HepG2 (cell line): Measurements from ENCODE around the gene HOXC4. TPM values are rescaled to one million over a fixed set of nuclear protein-coding genes. Genes with fewer than 3 reads are reported as not detected.

ENCODE experiments used
- ATAC-seq: fragments of 200-7000 bp; cut with Tn5 transposase; 3 replicates; pipeline ENCODE4 v1.9.1; 2020; ENCODE audit warnings: mild to moderate bottlenecking, moderate library complexity
- BruUV-seq: library from RNA; stranded (reverse); fragments of 400-500 nt; replicated peaks from 2 replicates; lab custom pipeline; 2021; lab: Mats Ljungman, UMichigan
- CTCF ChIA-PET: fragments of 300-600 bp; formaldehyde crosslinking; extraction: SDS; loops from one replicate; lab custom pipeline; 2021; ENCODE audit warnings: low total read pairs, inconsistent platforms, low intra/inter-chr PET ratio; lab: Yijun Ruan, JAX
- POLR2A ChIA-PET: fragments of 350-600 bp; sonication (Branson Sonifier 250); formaldehyde crosslinking; loops from one replicate; lab custom pipeline; 2020; ENCODE audit warnings: antibody characterized with exemption, inconsistent platforms; lab: Yijun Ruan, JAX
- DNase-seq: peaks from one replicate; pipeline ENCODE4 v3.0.0-alpha.2; 2015; ENCODE audit warnings: low spot score
- FAIRE-seq: peaks from 3 replicates; lab custom pipeline; 2011; peaks lifted over from hg19 to GRCh38; lab: Jason Lieb, UNC
- H2AFZ ChIP-seq: one replicate; pipeline ENCODE4 v1.6.1; 2011; ENCODE audit warnings: low read length, inconsistent platforms
- H3K27ac ChIP-seq: fragments of 300-600 bp; 3 replicates; pipeline ENCODE4 v1.8.0; 2011; ENCODE audit warnings: mixed run types, mild to moderate bottlenecking, mixed read lengths, low read length, inconsistent platforms; ENCODE audit not compliant: insufficient read depth; ENCODE audit errors: extremely low read length
- H3K27me3 ChIP-seq, 2 experiments: fragments of 200-600 bp in 1 of 2; 2 replicates in 1 of 2; 3 replicates in 1 of 2; pipeline versions ENCODE4 v1.6.0 to v1.8.0; 2011; ENCODE audit warnings: low read length in 2 of 2, mild to moderate bottlenecking in 2 of 2, moderate library complexity in 2 of 2, inconsistent platforms in 1 of 2; ENCODE audit not compliant: insufficient read depth in 2 of 2, control insufficient read depth in 1 of 2
- H3K36me3 ChIP-seq, 2 experiments: fragments of 200-600 bp in 1 of 2; replicated peaks in 1 of 2; 2 replicates in 1 of 2; 3 replicates in 1 of 2; pipeline versions ENCODE4 v1.5.1 to v1.8.0; 2011; ENCODE audit warnings: low read length in 2 of 2, inconsistent platforms in 1 of 2; ENCODE audit not compliant: insufficient read depth in 2 of 2, control insufficient read depth in 1 of 2
- H3K4me1 ChIP-seq: 2 replicates; pipeline ENCODE4 v1.5.1; 2012; ENCODE audit warnings: low read length, inconsistent platforms; ENCODE audit not compliant: insufficient read depth
- H3K4me2 ChIP-seq: 2 replicates; pipeline ENCODE4 v1.6.0; 2011; ENCODE audit warnings: low read depth, low read length, inconsistent platforms
- H3K4me3 ChIP-seq, 3 experiments: fragments of 200-600 bp in 1 of 3; sonication (generic), shearing (Covaris generic) in 1 of 3; replicated peaks in 1 of 3; 2 replicates each; pipeline ENCODE4 v1.5.1; 2011 to 2016; ENCODE audit warnings: low read length in 3 of 3, inconsistent platforms in 2 of 3, low read depth in 2 of 3, mild to moderate bottlenecking in 2 of 3, control low read depth in 1 of 3, mixed read lengths in 1 of 3; ENCODE audit not compliant: insufficient read depth in 1 of 3
- H3K79me2 ChIP-seq: one replicate; pipeline ENCODE4 v1.6.1; 2011; ENCODE audit warnings: low read length, inconsistent platforms; ENCODE audit not compliant: insufficient read depth
- H3K9ac ChIP-seq: 2 replicates; pipeline ENCODE4 v1.6.0; 2011; ENCODE audit warnings: mild to moderate bottlenecking, low read depth, low read length, inconsistent platforms; ENCODE audit not compliant: insufficient read depth
- H3K9me3 ChIP-seq: 2 replicates; pipeline ENCODE4 v1.5.1; 2012; ENCODE audit warnings: mild to moderate bottlenecking, low read length
- H4K20me1 ChIP-seq: 2 replicates; pipeline ENCODE4 v1.6.0; 2011; ENCODE audit warnings: inconsistent platforms, mild to moderate bottlenecking, low read length, moderate library complexity; ENCODE audit not compliant: insufficient read depth
- ELF4 ChIP-seq: sonication (generic); formaldehyde crosslinking; IDR thresholded peaks from 2 replicates; pipeline ENCODE4 v1.5.0; 2020; ENCODE audit warnings: missing genetic modification reagents, mild to moderate bottlenecking, moderate library complexity, borderline replicate concordance
- FOSL1 ChIP-seq: sonication (generic); formaldehyde crosslinking; IDR thresholded peaks from 2 replicates; pipeline ENCODE4 v1.9.0; 2021; ENCODE audit warnings: missing genetic modification reagents, borderline replicate concordance
- HMGXB4 ChIP-seq, 2 experiments: sonication (generic) in 1 of 2; formaldehyde crosslinking in 1 of 2; IDR thresholded peaks; 2 replicates each; pipeline versions ENCODE4 v1.4.0 to v1.6.1; 2018 to 2020; ENCODE audit warnings: missing genetic modification reagents in 2 of 2, borderline replicate concordance in 1 of 2, low read depth in 1 of 2, mild to moderate bottlenecking in 1 of 2, missing biosample characterization in 1 of 2
- ZNF253 ChIP-seq: sonication (generic); formaldehyde crosslinking; IDR thresholded peaks from 2 replicates; pipeline ENCODE4 v1.8.0; 2022; ENCODE audit warnings: mild to moderate bottlenecking, missing genetic modification reagents, borderline replicate concordance
- ZNF432 ChIP-seq: sonication (generic); formaldehyde crosslinking; IDR thresholded peaks from 2 replicates; pipeline ENCODE4 v1.5.0; 2020; ENCODE audit warnings: missing genetic modification reagents, mild to moderate bottlenecking, borderline replicate concordance
- ZNF501 ChIP-seq: sonication (generic); formaldehyde crosslinking; IDR thresholded peaks from 2 replicates; pipeline ENCODE4 v1.5.1; 2020; ENCODE audit warnings: mild to moderate bottlenecking, moderate library complexity, missing genetic modification reagents
- ZNF703 ChIP-seq: sonication (generic); formaldehyde crosslinking; IDR thresholded peaks from 2 replicates; pipeline ENCODE4 v1.5.1; 2020; ENCODE audit warnings: missing genetic modification reagents, mild to moderate bottlenecking, moderate library complexity, borderline replicate concordance
- ZNF709 ChIP-seq: sonication (generic); formaldehyde crosslinking; IDR thresholded peaks from 2 replicates; pipeline ENCODE4 v1.5.0; 2020; ENCODE audit warnings: mild to moderate bottlenecking, missing genetic modification reagents
- WGBS: methylation state at CpG from one replicate; pipeline ENCODE4 v1.1.6; 2017; ENCODE audit warnings: low lambda C conversion rate; 5-methylcytosine and 5-hydroxymethylcytosine counted together
- in situ Hi-C: cut with HindIII; loops from 2 replicates; pipeline ENCODE4 v1.10.0; 2017; ENCODE audit warnings: low pct_unique_long_range_greater_than_20kb; ENCODE audit not compliant: extremely low pct_ligation_motif_present
- intact Hi-C: fragments of 100-400 bp; cut with micrococcal nuclease; formaldehyde crosslinking; loops from one replicate; pipeline ENCODE4 v1.10.0; 2022; ENCODE audit not compliant: unreplicated experiment
- polyA plus RNA-seq, 8 experiments: library from polyadenylated mRNA; depleted of rRNA in 3 of 8; stranded (reverse) in 7 of 8; unstranded in 1 of 8; fragments of >200 nt; fragmentation: Illumina TruSeq in 4 of 8; extraction: Trizol in 4 of 8; gene quantifications; 2 replicates each; pipeline versions ENCODE4 v1.2.1 to v1.2.3, GENCODE V29; 2011 to 2016; ENCODE audit warnings: low read depth in 4 of 8, missing spikeins in 1 of 8, mixed read lengths in 1 of 8; ENCODE audit not compliant: insufficient read depth in 1 of 8
- total RNA-seq, 5 experiments: library from RNA; depleted of rRNA; stranded (reverse); fragments of >200 nt; fragmentation: Illumina TruSeq; extraction: Trizol; gene quantifications; 2 replicates each; pipeline ENCODE4 v1.2.3, GENCODE V29; 2016; ENCODE audit warnings: low read depth in 1 of 5

The HOXC4 gene
- total and polyA plus RNA-seq, 2 of the 13 experiments (the other 11 are each of a cell fraction or from before 2014, with no cell fraction given), result not detected

GRCh38 chr12:54024127-54024526, 29.5 kb upstream of the HOXC4 start:
- ATAC-seq, result no peak
- H3K4me1 ChIP-seq, result no peaks in the 10 kb centered on the region
- POLR2A ChIA-PET, result no interaction called here

More at GRCh38 chr12:54024127-54024526, 29.5 kb upstream of the HOXC4 start:
- TF ChIP-seq HMGXB4 (CRISPR knock-in tag; IDR thresholded peaks at IDR 0.05; ENCODE audit: borderline replicate concordance in 1 of 2, low read depth in 1 of 2) (no peak), ELF4 (CRISPR knock-in tag) (no peak), FOSL1 (CRISPR knock-in tag) (no peak), ZNF501 (no peak), ZNF703 (CRISPR knock-in tag) (no peak), ZNF432 (CRISPR knock-in tag) (no peak), ZNF709 (CRISPR knock-in tag) (no peak), ZNF253 (CRISPR knock-in tag) (no peak)
- Histone ChIP-seq H3K27me3 (peaks cover 2 to 73% of the 10 kb centered on the region in 2 experiments; a peak in 4 of 5 replicates), H2AFZ (no peak overlapping the region), H3K79me2 (no peaks in the 10 kb centered on the region), H3K36me3 (no peaks in the 10 kb centered on the region), H3K4me2 (no peak overlapping the region), H3K9ac (no peak overlapping the region), H4K20me1 (no peaks in the 10 kb centered on the region), H3K4me3 (no peak overlapping the region), H3K9me3 (no peaks in the 10 kb centered on the region), H3K27ac (no peak overlapping the region)
- DNase-seq (no peak), FAIRE-seq (no peak)
- in situ Hi-C loops (no loop called here), intact Hi-C loops (no loop called here)
- BruUV-seq, result no TSS peak
- 22% methylated on average over 13 of the region's 17 CpGs for WGBS
- CTCF ChIA-PET, result no interaction called here
